ENCODE measurements around the gene SLC51B.
"Not testable (repeated sequence)": the region's sequence is repeated elsewhere in the genome, so short reads cannot be mapped to it uniquely, and the experiment has no call there.

Gene SLC51B

GRCh38 chr15:65094294-65094995, 49.3 kb downstream of the SLC51B start:
- peak in 1 of 2 donors; percentile 19 for DNase-seq (ENCODE audit: low read depth in 2 of 2)
- no peak overlapping the region for H3K4me3 ChIP-seq (replicated peaks in 1 of 2; ENCODE audit: low read depth in 2 of 2, low read length in 2 of 2)
- no peak for TF ChIP-seq CTCF (IDR thresholded peaks at IDR 0.05; ENCODE audit: low read depth, low read length)

GRCh38 chr15:65095011-65095746, 50.0 kb downstream of the SLC51B start:
- DNase-seq (ENCODE audit: low read depth in 2 of 2), result no peak
- H3K4me3 ChIP-seq (replicated peaks in 1 of 2; ENCODE audit: low read depth in 2 of 2, low read length in 2 of 2), result no peak overlapping the region
- no peak for TF ChIP-seq CTCF (IDR thresholded peaks at IDR 0.05; ENCODE audit: low read depth, low read length)

GRCh38 chr15:65095747-65096104, 50.5 kb downstream of the SLC51B start:
- H3K4me3 ChIP-seq (replicated peaks in 1 of 2; ENCODE audit: low read depth in 2 of 2, low read length in 2 of 2), result no peak overlapping the region
- DNase-seq (ENCODE audit: low read depth in 2 of 2), result no peak
- TF ChIP-seq CTCF (IDR thresholded peaks at IDR 0.05; ENCODE audit: low read depth, low read length), result no peak

GRCh38 chr15:65096481-65097385, 51.5 kb downstream of the SLC51B start:
- H3K4me3 ChIP-seq (replicated peaks in 1 of 2; ENCODE audit: low read depth in 2 of 2, low read length in 2 of 2), result no peak overlapping the region
- no peak for DNase-seq (ENCODE audit: low read depth in 2 of 2)
- TF ChIP-seq CTCF (IDR thresholded peaks at IDR 0.05; ENCODE audit: low read depth, low read length), result no peak

GRCh38 chr15:65097651-65098263, 52.6 kb downstream of the SLC51B start:
- no peak for TF ChIP-seq CTCF (IDR thresholded peaks at IDR 0.05; ENCODE audit: low read depth, low read length)
- no peak overlapping the region for H3K4me3 ChIP-seq (replicated peaks in 1 of 2; ENCODE audit: low read depth in 2 of 2, low read length in 2 of 2)
- DNase-seq (ENCODE audit: low read depth in 2 of 2), result no peak

GRCh38 chr15:65099336-65099735, 54.1 kb downstream of the SLC51B start:
- DNase-seq (ENCODE audit: low read depth in 2 of 2), result no peak
- H3K4me3 ChIP-seq (replicated peaks in 1 of 2; ENCODE audit: low read depth in 2 of 2, low read length in 2 of 2), result no peak overlapping the region
- no peak for TF ChIP-seq CTCF (IDR thresholded peaks at IDR 0.05; ENCODE audit: low read depth, low read length)

GRCh38 chr15:65099801-65100200, 54.6 kb downstream of the SLC51B start:
- not testable (repeated sequence) for H3K4me3 ChIP-seq (replicated peaks in 1 of 2; ENCODE audit: low read depth in 2 of 2, low read length in 2 of 2); DNase-seq (ENCODE audit: low read depth in 2 of 2)
